Erythroblast (primary cell): ENCODE results near the gene PAX2.

Experiments used
- GATA1 ChIP-seq: IDR thresholded peaks from 2 replicates; pipeline ENCODE4 v1.6.1; 2011; ENCODE audit warnings: low read depth, mild to moderate bottlenecking, control low read depth, low read length, moderate library complexity
- POLR2A ChIP-seq: IDR thresholded peaks from 2 replicates; pipeline ENCODE4 v1.6.1; 2011; ENCODE audit warnings: mild to moderate bottlenecking, low read length

GRCh38 chr10:100786591-100786990 is 41.2 kb downstream of the PAX2 start:
- TF ChIP-seq POLR2A (no peak), GATA1 (no peak)
